Neural cell (in vitro differentiated cells): Measurements from ENCODE around the gene WRAP73. TPM values are rescaled to one million over a fixed set of nuclear protein-coding genes. Genes with fewer than 3 reads are reported as not detected.

Experiments used
- H2AFZ ChIP-seq: fragments of 200-600, 300-800 bp; sonication (generic), shearing (Covaris generic); 2 replicates; pipeline ENCODE4 v1.6.0; 2014; ENCODE audit warnings: low read depth, mild to moderate bottlenecking, antibody characterized with exemption, low read length, moderate library complexity
- H3F3A ChIP-seq: fragments of 200-600 bp; shearing (Covaris generic); 2 replicates; pipeline ENCODE4 v1.6.1; 2016; ENCODE audit warnings: mild to moderate bottlenecking, moderate library complexity, mixed read lengths, antibody characterized with exemption, low read length; ENCODE audit not compliant: insufficient read depth, poor library complexity, severe bottlenecking
- H3K27ac ChIP-seq: fragments of 200-600, 300-800 bp; sonication (generic), shearing (Covaris generic); 2 replicates; pipeline ENCODE4 v1.5.1; 2014; ENCODE audit warnings: mild to moderate bottlenecking, low read length, moderate library complexity
- H3K27me3 ChIP-seq: fragments of 300-800, 200-600 bp; sonication (generic), shearing (Covaris generic); 2 replicates; pipeline ENCODE4 v1.6.0; 2014; ENCODE audit warnings: mild to moderate bottlenecking, low read depth, low read length, moderate library complexity; ENCODE audit not compliant: insufficient read depth
- H3K36me3 ChIP-seq: fragments of 300-800, 200-600 bp; sonication (generic), shearing (Covaris generic); 2 replicates; pipeline ENCODE4 v1.5.1; 2014; ENCODE audit warnings: mild to moderate bottlenecking, antibody characterized with exemption, low read length, moderate library complexity; ENCODE audit not compliant: insufficient read depth
- H3K4me2 ChIP-seq: fragments of 300-800, 200-600 bp; sonication (generic), shearing (Covaris generic); 2 replicates; pipeline ENCODE4 v1.6.0; 2014; ENCODE audit warnings: mild to moderate bottlenecking, low read length
- H3K4me3 ChIP-seq: fragments of 300-800, 200-600 bp; sonication (generic), shearing (Covaris generic); 2 replicates; pipeline ENCODE4 v1.5.1; 2014; ENCODE audit warnings: mild to moderate bottlenecking, low read length, moderate library complexity
- H3K79me2 ChIP-seq: fragments of 200-600 bp; shearing (Covaris generic); replicated peaks from 2 replicates; pipeline ENCODE4 v1.6.0; 2014; ENCODE audit warnings: mild to moderate bottlenecking, low read length, moderate library complexity; ENCODE audit not compliant: insufficient read depth
- H3K9ac ChIP-seq: fragments of 300-800, 200-600 bp; sonication (generic), shearing (Covaris generic); 2 replicates; pipeline ENCODE4 v1.6.1; 2016; ENCODE audit warnings: mild to moderate bottlenecking, low read length, mixed read lengths
- H3K9me2 ChIP-seq: fragments of 200-600 bp; shearing (Covaris generic); 2 replicates; pipeline ENCODE4 v1.6.1; 2016; ENCODE audit warnings: mild to moderate bottlenecking, low read length, mixed read lengths; ENCODE audit not compliant: insufficient read depth
- H3K9me3 ChIP-seq: fragments of 200-600, 300-800 bp; sonication (generic), shearing (Covaris generic); 2 replicates; pipeline ENCODE4 v1.6.1; 2016; ENCODE audit warnings: mild to moderate bottlenecking, mixed run types, low read length, moderate library complexity, mixed read lengths
- H4K20me1 ChIP-seq: fragments of 200-600 bp; shearing (Covaris generic); 2 replicates; pipeline ENCODE4 v1.6.1; 2016; ENCODE audit warnings: mild to moderate bottlenecking, mixed run types; ENCODE audit not compliant: insufficient read depth
- EP300 ChIP-seq: fragments of 450-650 bp; conservative IDR thresholded peaks from 2 replicates; pipeline ENCODE4 v1.6.1; 2014; ENCODE audit warnings: antibody characterized with exemption, mild to moderate bottlenecking, moderate library complexity; ENCODE audit not compliant: poor library complexity, severe bottlenecking
- EZH2 ChIP-seq: fragments of 200-600, 300-800 bp; shearing (Covaris generic), sonication (generic); IDR thresholded peaks from 2 replicates; pipeline ENCODE4 v1.6.1; 2014; ENCODE audit warnings: antibody characterized with exemption, low read length, borderline replicate concordance, mild to moderate bottlenecking; ENCODE audit not compliant: insufficient read depth, poor library complexity, severe bottlenecking
- MXI1 ChIP-seq: fragments of 450-650 bp; conservative IDR thresholded peaks from 2 replicates; pipeline ENCODE4 v1.6.1; 2014; ENCODE audit warnings: antibody characterized with exemption, mild to moderate bottlenecking; ENCODE audit not compliant: poor library complexity, severe bottlenecking
- POLR2AphosphoS5 ChIP-seq: IDR thresholded peaks from 2 replicates; pipeline ENCODE4 v1.6.1; 2012
- RAD21 ChIP-seq: fragments of 450-650 bp; conservative IDR thresholded peaks from 2 replicates; pipeline ENCODE4 v1.6.1; 2014; ENCODE audit warnings: antibody characterized with exemption, mild to moderate bottlenecking, moderate library complexity
- SMC3 ChIP-seq: fragments of 450-650 bp; conservative IDR thresholded peaks from 2 replicates; pipeline ENCODE4 v1.6.1; 2014; ENCODE audit warnings: antibody characterized with exemption, mild to moderate bottlenecking, moderate library complexity; ENCODE audit not compliant: poor library complexity
- TAF1 ChIP-seq: IDR thresholded peaks from 2 replicates; pipeline ENCODE4 v1.6.1; 2012; ENCODE audit warnings: low read depth
- polyA plus RNA-seq: library from polyadenylated mRNA; depleted of rRNA; stranded (reverse); fragments of >200 nt; gene quantifications from 2 replicates; pipeline ENCODE4 v1.2.3, GENCODE V29; 2014
- TF ChIP-seq, protein P1 (sequence below): fragments of 450-650 bp; IDR thresholded peaks from 2 replicates; pipeline ENCODE4 v1.5.1; 2014; ENCODE audit warnings: antibody characterized with exemption, mild to moderate bottlenecking, moderate library complexity; ENCODE audit not compliant: poor library complexity, severe bottlenecking
- TF ChIP-seq, protein P2 (sequence below): IDR thresholded peaks from 2 replicates; pipeline ENCODE4 v1.6.1; 2012; ENCODE audit warnings: borderline replicate concordance

The WRAP73 gene
- polyA plus RNA-seq, 1 donor from 2014 or later, result 32.9 TPM

DNA sequence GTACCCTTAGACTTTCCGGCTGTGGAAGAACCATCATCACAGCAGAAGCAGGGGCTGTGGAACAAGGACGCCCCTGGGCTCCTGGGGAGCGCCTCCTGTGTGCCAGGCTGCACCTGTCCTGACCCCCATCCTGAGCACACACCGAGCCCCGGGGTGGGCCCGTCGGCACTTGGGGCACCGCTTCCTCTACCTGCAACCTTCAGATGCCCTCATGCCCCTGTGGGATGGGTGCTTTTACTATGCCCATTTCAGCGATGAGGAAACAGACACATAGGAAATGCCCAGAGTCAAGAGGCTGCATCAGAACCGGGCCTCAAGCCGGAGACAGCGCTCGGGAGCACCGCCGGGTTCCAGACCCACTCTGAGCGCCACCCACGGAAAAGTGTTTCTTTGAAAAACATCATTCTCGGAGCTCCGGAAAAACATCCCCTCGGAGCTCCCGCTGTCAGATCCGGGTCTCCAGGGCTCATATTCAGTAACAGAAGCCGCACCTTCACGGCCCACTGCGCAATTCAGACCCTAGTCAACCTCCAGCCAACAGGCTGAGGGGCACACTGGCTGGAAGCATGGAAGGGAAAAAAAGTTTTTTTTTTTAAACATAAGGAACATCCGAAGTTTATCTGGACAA lies 17.1 kb downstream of the WRAP73 start:
- no peak overlapping the region for H3K9ac ChIP-seq
- H4K20me1 ChIP-seq, result no peaks in the 10 kb centered on the region
- no peaks in the 10 kb centered on the region for H3K36me3 ChIP-seq
- H3K9me2 ChIP-seq, result no peaks in the 10 kb centered on the region
- H3K27me3 ChIP-seq, result no peaks in the 10 kb centered on the region
- H3K4me3 ChIP-seq, result no peak overlapping the region
- no peak overlapping the region for H2AFZ ChIP-seq
- no peak overlapping the region for H3K27ac ChIP-seq
- no peaks in the 10 kb centered on the region for H3F3A ChIP-seq
- H3K9me3 ChIP-seq, result no peaks in the 10 kb centered on the region
- no peak for TF ChIP-seq EZH2
- TF ChIP-seq, protein P1, sequence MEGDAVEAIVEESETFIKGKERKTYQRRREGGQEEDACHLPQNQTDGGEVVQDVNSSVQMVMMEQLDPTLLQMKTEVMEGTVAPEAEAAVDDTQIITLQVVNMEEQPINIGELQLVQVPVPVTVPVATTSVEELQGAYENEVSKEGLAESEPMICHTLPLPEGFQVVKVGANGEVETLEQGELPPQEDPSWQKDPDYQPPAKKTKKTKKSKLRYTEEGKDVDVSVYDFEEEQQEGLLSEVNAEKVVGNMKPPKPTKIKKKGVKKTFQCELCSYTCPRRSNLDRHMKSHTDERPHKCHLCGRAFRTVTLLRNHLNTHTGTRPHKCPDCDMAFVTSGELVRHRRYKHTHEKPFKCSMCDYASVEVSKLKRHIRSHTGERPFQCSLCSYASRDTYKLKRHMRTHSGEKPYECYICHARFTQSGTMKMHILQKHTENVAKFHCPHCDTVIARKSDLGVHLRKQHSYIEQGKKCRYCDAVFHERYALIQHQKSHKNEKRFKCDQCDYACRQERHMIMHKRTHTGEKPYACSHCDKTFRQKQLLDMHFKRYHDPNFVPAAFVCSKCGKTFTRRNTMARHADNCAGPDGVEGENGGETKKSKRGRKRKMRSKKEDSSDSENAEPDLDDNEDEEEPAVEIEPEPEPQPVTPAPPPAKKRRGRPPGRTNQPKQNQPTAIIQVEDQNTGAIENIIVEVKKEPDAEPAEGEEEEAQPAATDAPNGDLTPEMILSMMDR, result no peak
- no peak for TF ChIP-seq SMC3
- TF ChIP-seq POLR2AphosphoS5, result no peak
- TF ChIP-seq, protein P2, sequence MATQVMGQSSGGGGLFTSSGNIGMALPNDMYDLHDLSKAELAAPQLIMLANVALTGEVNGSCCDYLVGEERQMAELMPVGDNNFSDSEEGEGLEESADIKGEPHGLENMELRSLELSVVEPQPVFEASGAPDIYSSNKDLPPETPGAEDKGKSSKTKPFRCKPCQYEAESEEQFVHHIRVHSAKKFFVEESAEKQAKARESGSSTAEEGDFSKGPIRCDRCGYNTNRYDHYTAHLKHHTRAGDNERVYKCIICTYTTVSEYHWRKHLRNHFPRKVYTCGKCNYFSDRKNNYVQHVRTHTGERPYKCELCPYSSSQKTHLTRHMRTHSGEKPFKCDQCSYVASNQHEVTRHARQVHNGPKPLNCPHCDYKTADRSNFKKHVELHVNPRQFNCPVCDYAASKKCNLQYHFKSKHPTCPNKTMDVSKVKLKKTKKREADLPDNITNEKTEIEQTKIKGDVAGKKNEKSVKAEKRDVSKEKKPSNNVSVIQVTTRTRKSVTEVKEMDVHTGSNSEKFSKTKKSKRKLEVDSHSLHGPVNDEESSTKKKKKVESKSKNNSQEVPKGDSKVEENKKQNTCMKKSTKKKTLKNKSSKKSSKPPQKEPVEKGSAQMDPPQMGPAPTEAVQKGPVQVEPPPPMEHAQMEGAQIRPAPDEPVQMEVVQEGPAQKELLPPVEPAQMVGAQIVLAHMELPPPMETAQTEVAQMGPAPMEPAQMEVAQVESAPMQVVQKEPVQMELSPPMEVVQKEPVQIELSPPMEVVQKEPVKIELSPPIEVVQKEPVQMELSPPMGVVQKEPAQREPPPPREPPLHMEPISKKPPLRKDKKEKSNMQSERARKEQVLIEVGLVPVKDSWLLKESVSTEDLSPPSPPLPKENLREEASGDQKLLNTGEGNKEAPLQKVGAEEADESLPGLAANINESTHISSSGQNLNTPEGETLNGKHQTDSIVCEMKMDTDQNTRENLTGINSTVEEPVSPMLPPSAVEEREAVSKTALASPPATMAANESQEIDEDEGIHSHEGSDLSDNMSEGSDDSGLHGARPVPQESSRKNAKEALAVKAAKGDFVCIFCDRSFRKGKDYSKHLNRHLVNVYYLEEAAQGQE, result no peak
- TF ChIP-seq MXI1, result no peak
- TF ChIP-seq TAF1, result no peak
- no peak for TF ChIP-seq RAD21
- no peak for TF ChIP-seq EP300
- no peak overlapping the region for H3K4me2 ChIP-seq
- no peaks in the 10 kb centered on the region for H3K79me2 ChIP-seq

DNA sequence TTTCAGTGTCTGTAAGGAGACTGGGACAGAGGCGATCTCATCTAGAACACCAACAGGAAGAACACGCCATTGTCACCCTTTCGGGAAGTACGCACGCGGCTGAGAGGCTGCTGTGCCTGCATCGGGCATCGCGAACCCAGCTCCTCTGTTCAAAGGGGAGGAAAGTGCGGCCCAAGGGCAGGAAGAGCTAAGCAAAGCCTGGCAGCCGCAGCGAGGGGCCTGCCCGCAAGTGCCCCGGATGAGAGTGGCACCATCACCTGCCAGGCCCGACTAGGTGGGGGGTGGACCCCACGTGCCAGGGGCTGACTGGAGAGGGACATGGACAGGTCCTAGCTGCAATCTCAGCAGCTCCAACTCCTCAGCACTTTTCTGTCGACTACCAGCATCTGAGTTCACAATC lies 17.6 kb downstream of the WRAP73 start:
- Histone ChIP-seq H3K4me2 (no peak overlapping the region), H3K9me2 (no peaks in the 10 kb centered on the region), H3K4me3 (no peak overlapping the region), H3K9ac (no peak overlapping the region), H2AFZ (no peak overlapping the region), H3K27me3 (no peaks in the 10 kb centered on the region), H3K36me3 (no peaks in the 10 kb centered on the region), H4K20me1 (no peaks in the 10 kb centered on the region), H3F3A (no peaks in the 10 kb centered on the region), H3K79me2 (no peaks in the 10 kb centered on the region), H3K27ac (no peak overlapping the region), H3K9me3 (no peaks in the 10 kb centered on the region)
- no peak for TF ChIP-seq POLR2AphosphoS5
